Suprapubic skin (tissue), 4 donors: ENCODE data around the gene LRRC37B. TPM values are rescaled to one million over a fixed set of nuclear protein-coding genes. Genes with fewer than 3 reads are reported as not detected.
"Not testable (repeated sequence)": the region's sequence is repeated elsewhere in the genome, so short reads cannot be mapped to it uniquely, and the experiment has no call there.

Source experiments
- DNase-seq, 2 donors: peaks; one replicate each; pipeline ENCODE4 v3.0.0-alpha.2; 2019; ENCODE audit warnings: low spot score in 2 of 2
- H3K27ac ChIP-seq: fragments of 200-600 bp; sonication (generic); one replicate; pipeline ENCODE4 v1.5.1; 2019
- H3K27me3 ChIP-seq: fragments of 200-600 bp; sonication (generic); one replicate; pipeline ENCODE4 v1.5.1; 2019
- H3K36me3 ChIP-seq: fragments of 200-600 bp; sonication (generic); one replicate; pipeline ENCODE4 v1.5.1; 2019
- H3K4me1 ChIP-seq: fragments of 200-600 bp; sonication (generic); one replicate; pipeline ENCODE4 v1.5.1; 2019
- H3K4me3 ChIP-seq: fragments of 200-600 bp; sonication (generic); one replicate; pipeline ENCODE4 v1.5.1; 2019; ENCODE audit warnings: mild to moderate bottlenecking
- H3K9me3 ChIP-seq: fragments of 200-600 bp; sonication (generic); one replicate; pipeline ENCODE4 v1.5.1; 2019
- CTCF ChIP-seq, 2 donors: fragments of 200-600 bp in 1 of 2; fragments of 450-650 bp in 1 of 2; sonication (generic) in 1 of 2; IDR thresholded peaks; one replicate each; pipeline ENCODE4 v1.5.1; 2016 to 2019; ENCODE audit warnings: antibody characterized with exemption in 2 of 2, mild to moderate bottlenecking in 1 of 2, moderate library complexity in 1 of 2
- EP300 ChIP-seq: sonication (generic); formaldehyde crosslinking; IDR thresholded peaks from one replicate; pipeline ENCODE4 v1.6.1; 2017; ENCODE audit warnings: antibody characterized with exemption
- POLR2A ChIP-seq, 2 donors: fragments of 450-650 bp; IDR thresholded peaks; one replicate each; pipeline ENCODE4 v1.6.1; 2017; ENCODE audit warnings: antibody characterized with exemption in 2 of 2, mild to moderate bottlenecking in 2 of 2, moderate library complexity in 2 of 2
- POLR2AphosphoS5 ChIP-seq, 3 donors: sonication (generic); formaldehyde crosslinking; IDR thresholded peaks; one replicate each; pipeline ENCODE4 v1.6.1; 2017; ENCODE audit warnings: antibody characterized with exemption in 3 of 3
- WGBS: methylation state at CpG from one replicate; pipeline ENCODE4 v1.1.5; 2018; 5-methylcytosine and 5-hydroxymethylcytosine counted together
- total RNA-seq, 4 donors: library from RNA; depleted of rRNA; stranded (reverse); fragments of >200 nt; gene quantifications; one replicate each; pipeline ENCODE4 v1.1.0, GENCODE V29; 2016

The LRRC37B gene
- total RNA-seq, 4 donors from 2014 or later, result 17.8 to 116 (median 30.2) TPM

DNA sequence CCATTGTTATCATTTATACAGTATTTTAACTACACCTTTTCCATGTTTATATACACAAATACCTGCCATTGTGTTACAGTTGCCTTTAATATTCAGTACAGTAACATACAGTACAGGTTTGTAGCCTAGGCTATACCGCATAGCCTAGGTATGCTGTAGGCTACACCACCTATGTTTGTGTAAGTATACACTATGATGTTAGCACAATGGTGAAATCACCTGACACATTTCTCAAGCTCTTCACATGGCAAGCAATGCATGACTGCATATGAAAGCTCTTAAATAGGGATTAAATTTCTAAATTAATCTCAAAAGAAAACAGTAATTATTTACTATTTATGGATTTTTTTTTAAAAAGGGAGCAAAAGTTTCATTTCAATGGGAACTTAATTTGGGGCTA, 12.0 kb downstream of the LRRC37B start:
- Histone ChIP-seq H3K9me3 (no peaks in the 10 kb centered on the region), H3K27me3 (no peaks in the 10 kb centered on the region), H3K27ac (no peak overlapping the region), H3K4me3 (no peak overlapping the region), H3K4me1 (peaks cover 7% of the 10 kb centered on the region), H3K36me3 (peaks cover 24% of the 10 kb centered on the region)
- TF ChIP-seq POLR2AphosphoS5 (IDR thresholded peaks at IDR 0.05) (no peak), POLR2A (IDR thresholded peaks at IDR 0.05) (no peak), CTCF (IDR thresholded peaks at IDR 0.05) (no peak), EP300 (no peak)
- 97% methylated on average over 1 of the region's 1 CpG for WGBS
- DNase-seq, result no peak

- Histone ChIP-seq H3K36me3 (peaks cover 24% of the 10 kb centered on the region), H3K4me3 (no peak overlapping the region), H3K4me1 (peaks cover 7% of the 10 kb centered on the region), H3K27ac (no peak overlapping the region), H3K9me3 (no peaks in the 10 kb centered on the region), H3K27me3 (no peaks in the 10 kb centered on the region)
- 80% methylated on average over 16 of the region's 16 CpGs for WGBS
- TF ChIP-seq EP300 (no peak), POLR2AphosphoS5 (IDR thresholded peaks at IDR 0.05) (no peak), CTCF (IDR thresholded peaks at IDR 0.05) (no peak), POLR2A (IDR thresholded peaks at IDR 0.05) (no peak)
- DNase-seq, result no peak
Measured at GRCh38 chr17:32020943-32021614, 13.9 kb downstream of the LRRC37B start.

- H3K27me3 ChIP-seq, result no peaks in the 10 kb centered on the region
- H3K4me1 ChIP-seq, result peaks cover 7% of the 10 kb centered on the region
- no peak overlapping the region for H3K27ac ChIP-seq
- WGBS, result 80% methylated on average over 1 of the region's 7 CpGs
- H3K9me3 ChIP-seq, result no peaks in the 10 kb centered on the region
- H3K36me3 ChIP-seq, result peaks cover 29% of the 10 kb centered on the region
- H3K4me3 ChIP-seq, result no peak overlapping the region
- no peak for TF ChIP-seq POLR2A (IDR thresholded peaks at IDR 0.05)
- TF ChIP-seq POLR2AphosphoS5 (IDR thresholded peaks at IDR 0.05), result no peak
- no peak for TF ChIP-seq EP300
- TF ChIP-seq CTCF (IDR thresholded peaks at IDR 0.05), result no peak
- no peak for DNase-seq
Measured at GRCh38 chr17:32021615-32021955, 14.4 kb downstream of the LRRC37B start.

DNA sequence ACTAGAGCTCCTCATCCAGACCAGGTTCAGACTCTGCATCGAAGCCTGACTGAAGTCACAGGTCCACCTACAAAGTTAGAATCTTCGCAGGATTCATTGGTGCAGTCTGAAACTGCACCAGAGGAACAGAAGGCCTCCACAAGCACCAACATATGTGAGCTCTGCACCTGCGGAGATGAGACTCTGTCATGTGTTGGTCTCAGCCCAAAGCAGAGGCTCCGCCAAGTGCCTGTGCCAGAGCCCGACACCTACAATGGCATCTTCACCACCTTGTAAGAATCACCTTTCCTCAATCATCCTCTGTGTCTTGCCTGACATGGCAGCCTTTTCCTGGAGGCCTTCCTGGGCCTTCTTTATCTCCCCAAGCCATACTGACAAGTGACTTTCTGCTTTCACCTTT, 15.4 kb downstream of the LRRC37B start:
- WGBS, result 93% methylated on average over 3 of the region's 5 CpGs
- not testable (repeated sequence) for H3K4me1 ChIP-seq, H3K27me3 ChIP-seq, H3K9me3 ChIP-seq, H3K4me3 ChIP-seq, H3K27ac ChIP-seq, DNase-seq
- peaks cover 29% of the 10 kb centered on the region for H3K36me3 ChIP-seq

- not testable (repeated sequence) for DNase-seq, H3K27me3 ChIP-seq, H3K27ac ChIP-seq, H3K9me3 ChIP-seq, H3K4me3 ChIP-seq, H3K4me1 ChIP-seq
- H3K36me3 ChIP-seq, result peaks cover 10% of the 10 kb centered on the region
- 94% methylated on average over 4 of the region's 4 CpGs for WGBS
Measured at GRCh38 chr17:32027271-32027670, 20.1 kb downstream of the LRRC37B start.

- Histone ChIP-seq H3K4me3 (no peak overlapping the region), H3K27ac (no peak overlapping the region), H3K36me3 (peaks cover 45% of the 10 kb centered on the region), H3K27me3 (no peaks in the 10 kb centered on the region), H3K9me3 (no peaks in the 10 kb centered on the region), H3K4me1 (no peaks in the 10 kb centered on the region)
- 100% methylated on average over 2 of the region's 2 CpGs for WGBS
- no peak for TF ChIP-seq CTCF (IDR thresholded peaks at IDR 0.05)
- TF ChIP-seq POLR2A (IDR thresholded peaks at IDR 0.05), result no peak
- TF ChIP-seq EP300, result no peak
- TF ChIP-seq POLR2AphosphoS5 (IDR thresholded peaks at IDR 0.05), result no peak
- no peak for DNase-seq
Measured at GRCh38 chr17:32033223-32033622, 26.0 kb downstream of the LRRC37B start.

GRCh38 chr17:32033812-32034211, 26.6 kb downstream of the LRRC37B start:
- H3K4me1 ChIP-seq, DNase-seq, H3K4me3 ChIP-seq, H3K9me3 ChIP-seq, H3K27me3 ChIP-seq, H3K27ac ChIP-seq: not testable (repeated sequence)
- H3K36me3 ChIP-seq, result peaks cover 49% of the 10 kb centered on the region
- WGBS, result 77% methylated on average over 1 of the region's 1 CpG

- H3K9me3 ChIP-seq, H3K4me1 ChIP-seq, DNase-seq, H3K27me3 ChIP-seq, H3K27ac ChIP-seq, H3K4me3 ChIP-seq: not testable (repeated sequence)
- peaks cover 55% of the 10 kb centered on the region for H3K36me3 ChIP-seq
- 91% methylated on average over 17 of the region's 17 CpGs for WGBS
Measured at GRCh38 chr17:32040246-32040645, 33.1 kb downstream of the LRRC37B start.

GRCh38 chr17:32041306-32041875, 34.2 kb downstream of the LRRC37B start:
- H3K4me3 ChIP-seq, DNase-seq, H3K27ac ChIP-seq, H3K27me3 ChIP-seq, H3K4me1 ChIP-seq, H3K9me3 ChIP-seq: not testable (repeated sequence)
- H3K36me3 ChIP-seq, result peaks cover 43% of the 10 kb centered on the region
- WGBS, result 96% methylated on average over 7 of the region's 19 CpGs
